GM12874 (cell line): Measurements from ENCODE around the gene FECH.

Source experiments
- TF ChIP-seq, protein P1 (sequence below): IDR thresholded peaks from 2 replicates; pipeline ENCODE4 v1.5.1; 2011; ENCODE audit warnings: low read depth, mild to moderate bottlenecking, control low read depth, low read length, moderate library complexity; ENCODE audit not compliant: insufficient read depth

FECH gene

DNA sequence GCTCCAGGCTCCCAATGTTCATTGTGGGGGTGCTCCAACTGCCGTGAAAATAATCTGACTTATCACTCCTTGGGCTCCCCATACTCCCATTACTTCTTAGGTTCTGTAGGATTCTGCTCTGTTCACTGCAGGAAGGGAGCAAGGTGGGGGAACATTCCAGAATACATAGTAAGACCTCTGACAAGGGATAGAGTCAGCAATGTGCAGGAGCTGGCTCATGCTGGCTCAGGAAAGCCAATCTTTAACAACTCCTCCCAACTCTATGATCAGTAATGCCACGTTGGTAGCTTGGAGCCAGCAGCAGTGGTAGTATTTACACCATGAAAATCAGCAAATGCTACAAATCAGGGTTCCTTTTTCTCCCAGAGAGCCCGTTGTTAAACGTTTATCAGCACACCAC, 44.4 kb downstream of the FECH start:
- TF ChIP-seq, protein P1, sequence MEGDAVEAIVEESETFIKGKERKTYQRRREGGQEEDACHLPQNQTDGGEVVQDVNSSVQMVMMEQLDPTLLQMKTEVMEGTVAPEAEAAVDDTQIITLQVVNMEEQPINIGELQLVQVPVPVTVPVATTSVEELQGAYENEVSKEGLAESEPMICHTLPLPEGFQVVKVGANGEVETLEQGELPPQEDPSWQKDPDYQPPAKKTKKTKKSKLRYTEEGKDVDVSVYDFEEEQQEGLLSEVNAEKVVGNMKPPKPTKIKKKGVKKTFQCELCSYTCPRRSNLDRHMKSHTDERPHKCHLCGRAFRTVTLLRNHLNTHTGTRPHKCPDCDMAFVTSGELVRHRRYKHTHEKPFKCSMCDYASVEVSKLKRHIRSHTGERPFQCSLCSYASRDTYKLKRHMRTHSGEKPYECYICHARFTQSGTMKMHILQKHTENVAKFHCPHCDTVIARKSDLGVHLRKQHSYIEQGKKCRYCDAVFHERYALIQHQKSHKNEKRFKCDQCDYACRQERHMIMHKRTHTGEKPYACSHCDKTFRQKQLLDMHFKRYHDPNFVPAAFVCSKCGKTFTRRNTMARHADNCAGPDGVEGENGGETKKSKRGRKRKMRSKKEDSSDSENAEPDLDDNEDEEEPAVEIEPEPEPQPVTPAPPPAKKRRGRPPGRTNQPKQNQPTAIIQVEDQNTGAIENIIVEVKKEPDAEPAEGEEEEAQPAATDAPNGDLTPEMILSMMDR, result no peak

DNA sequence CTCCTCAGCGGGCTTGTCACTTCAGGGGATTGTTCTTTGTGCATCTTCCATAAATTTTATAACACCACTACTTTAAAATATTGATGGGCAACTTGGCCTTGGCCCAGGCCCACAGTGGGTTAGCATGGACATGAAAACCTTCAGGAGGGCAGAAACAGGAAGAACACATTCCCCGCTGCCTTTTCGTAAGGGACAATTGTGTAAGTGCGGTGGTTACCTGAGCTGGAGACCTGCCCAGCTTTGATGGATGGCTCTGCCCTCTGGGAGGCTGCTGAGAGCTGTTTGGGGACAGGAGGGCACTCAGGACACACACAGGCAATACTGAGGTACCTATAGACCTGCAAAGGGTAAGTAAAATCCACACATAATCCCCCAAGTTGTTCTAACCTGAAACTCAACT, 46.8 kb downstream of the FECH start:
- TF ChIP-seq, protein P1, result no peak

DNA sequence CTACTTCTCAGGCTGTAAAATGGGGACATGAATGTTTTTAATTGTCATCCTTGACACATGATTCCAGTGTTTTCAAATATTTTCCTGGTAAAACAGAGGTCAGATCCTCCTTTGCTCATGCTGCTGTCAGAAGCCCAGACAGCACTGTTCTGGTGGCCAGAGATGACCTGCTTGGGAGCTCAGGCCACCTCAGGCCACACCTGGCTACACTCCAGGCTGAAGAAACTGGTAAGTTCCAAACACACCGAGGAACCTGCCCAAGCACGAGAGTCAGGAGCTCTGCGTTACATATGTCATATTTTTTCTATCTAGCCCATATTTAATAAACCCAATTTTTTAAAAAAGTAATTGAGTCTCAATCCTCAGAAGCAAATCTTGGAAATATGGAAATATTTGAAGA, 47.9 kb downstream of the FECH start:
- TF ChIP-seq, protein P1, result no peak

DNA sequence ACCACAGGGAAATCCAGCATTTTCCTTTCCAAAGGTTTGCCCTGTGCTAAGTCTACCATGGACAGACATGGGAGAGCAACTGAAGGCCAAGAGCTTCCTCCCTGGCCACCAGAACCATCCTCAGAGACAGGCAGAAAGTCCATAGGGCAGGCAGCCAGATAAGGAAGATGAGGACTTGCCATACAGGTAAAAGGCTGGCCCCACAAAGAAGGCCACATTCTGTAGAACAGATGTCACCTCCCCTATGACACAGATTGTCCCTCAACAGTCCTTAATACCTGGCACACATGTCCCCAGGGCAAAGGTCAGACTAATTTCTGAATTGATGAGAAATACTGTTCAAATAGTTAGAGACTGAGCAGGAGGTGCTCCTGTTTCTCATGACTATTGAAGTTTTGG, 52.0 kb downstream of the FECH start:
- TF ChIP-seq, protein P1, result no peak

DNA sequence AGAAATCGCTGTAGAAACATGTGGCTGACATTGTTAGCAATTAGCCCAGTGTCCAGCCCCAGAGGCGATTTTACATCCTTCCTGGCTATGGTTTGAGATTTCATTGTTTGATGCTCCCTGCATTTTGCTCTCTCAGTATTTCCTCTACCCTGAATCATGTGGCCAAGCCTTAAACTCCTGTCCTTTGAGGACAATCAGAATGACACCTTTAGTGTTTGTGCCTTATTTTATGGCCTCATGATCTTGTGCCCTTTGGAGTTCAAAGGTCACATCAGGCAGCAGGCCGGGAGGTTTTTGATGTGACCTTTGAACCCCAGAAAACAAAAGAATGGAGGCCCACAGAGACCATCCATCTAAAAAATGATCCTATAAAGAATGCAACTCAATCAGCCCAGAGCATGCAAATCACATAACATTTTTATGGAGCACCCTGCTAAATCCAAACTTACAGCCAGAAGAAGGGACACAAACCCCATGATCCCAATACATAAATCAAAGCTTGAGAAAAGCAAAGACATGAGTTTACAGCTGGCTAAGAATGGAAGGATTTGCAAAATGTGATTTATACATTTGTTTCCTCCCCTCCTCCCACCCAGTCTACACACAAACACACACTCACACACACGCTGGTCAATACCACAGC, 52.5 kb downstream of the FECH start:
- TF ChIP-seq, protein P1, result no peak

DNA sequence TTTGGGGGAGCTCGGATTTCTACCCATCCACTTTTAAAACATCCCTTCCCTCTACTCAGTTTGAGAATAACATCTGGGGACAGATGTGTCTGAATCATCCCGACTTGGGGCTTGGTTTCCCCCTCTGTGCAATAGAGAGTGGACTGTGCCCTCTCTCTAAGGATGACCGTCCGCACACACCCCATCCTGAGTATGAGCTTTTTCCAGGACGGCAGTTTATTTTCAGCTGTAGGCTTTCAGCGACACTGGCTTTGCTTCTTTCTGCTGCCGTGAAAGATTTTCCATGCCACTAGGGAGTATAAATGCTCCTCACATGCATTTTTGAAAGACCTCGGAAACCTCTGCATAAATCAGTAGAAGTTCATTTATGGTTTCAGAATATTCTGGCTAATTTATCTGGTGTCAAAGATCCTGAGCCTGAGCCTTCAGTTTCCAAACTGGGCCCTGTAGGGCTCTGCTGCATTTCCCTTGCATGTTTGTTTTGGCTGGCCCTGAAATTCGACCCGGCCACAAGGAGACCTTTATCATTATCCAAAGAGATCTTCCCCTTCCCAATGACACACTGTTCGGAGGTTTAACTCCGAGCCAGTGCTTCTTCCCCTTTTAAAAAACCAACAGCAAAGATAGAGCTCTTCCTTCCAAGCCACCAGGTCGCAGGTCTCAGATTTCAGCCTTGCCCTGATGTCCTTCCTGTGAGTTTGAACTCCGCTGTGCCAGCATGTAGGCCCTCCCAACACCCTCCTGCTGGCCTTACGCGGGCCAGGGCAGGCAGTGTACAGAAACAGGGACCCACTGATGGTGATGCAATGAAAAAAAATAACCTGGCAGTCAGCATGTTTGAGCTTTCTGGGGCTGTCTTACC, 53.3 kb downstream of the FECH start:
- TF ChIP-seq, protein P1, result no peak

DNA sequence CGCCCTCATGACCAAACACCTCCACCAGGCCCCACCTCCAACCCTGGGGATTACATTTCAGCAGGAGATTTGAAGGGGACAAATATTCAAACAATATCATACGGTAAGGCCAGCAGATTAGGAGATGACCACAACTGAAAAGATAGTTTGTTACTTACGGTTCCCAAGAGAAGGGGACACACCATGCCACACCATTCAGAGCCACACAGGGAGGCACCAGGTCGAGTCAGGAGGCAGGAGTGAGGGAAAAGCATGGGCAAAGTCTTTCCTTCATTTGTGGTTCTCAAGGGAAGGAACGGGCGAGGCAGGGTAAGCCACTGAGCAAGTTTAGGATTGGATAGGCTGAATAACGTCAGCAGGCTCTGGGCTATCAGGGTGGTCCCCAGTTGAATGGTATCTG, 57.4 kb downstream of the FECH start:
- TF ChIP-seq, protein P1, result no peak
